Skeletal muscle tissue (tissue), 4 donors: ENCODE results near the gene SASH1. TPM values are rescaled to one million over a fixed set of nuclear protein-coding genes. Genes with fewer than 3 reads are reported as not detected.

Experiments
- H3K27ac ChIP-seq: one replicate; pipeline ENCODE4 v1.7.0; 2013; ENCODE audit warnings: mild to moderate bottlenecking, low read depth, low read length, inconsistent platforms
- H3K27me3 ChIP-seq, 3 donors: one replicate each; pipeline ENCODE4 v1.7.0; 2013; ENCODE audit warnings: low read length in 3 of 3; ENCODE audit not compliant: control insufficient read depth in 3 of 3, insufficient read depth in 3 of 3
- H3K36me3 ChIP-seq, 3 donors: one replicate each; pipeline ENCODE4 v1.7.0; 2013; ENCODE audit warnings: low read length in 3 of 3; ENCODE audit not compliant: control insufficient read depth in 3 of 3, insufficient read depth in 3 of 3
- H3K4me1 ChIP-seq, 3 donors: one replicate each; pipeline ENCODE4 v1.7.0; 2013; ENCODE audit warnings: low read length in 3 of 3, mild to moderate bottlenecking in 3 of 3; ENCODE audit not compliant: control insufficient read depth in 3 of 3, insufficient read depth in 3 of 3
- H3K4me3 ChIP-seq, 3 donors: one replicate each; pipeline ENCODE4 v1.7.0; 2013; ENCODE audit warnings: low read length in 3 of 3
- H3K9ac ChIP-seq, 3 donors: one replicate each; pipeline ENCODE4 v1.7.0; 2013; ENCODE audit warnings: low read length in 3 of 3, mild to moderate bottlenecking in 3 of 3, moderate library complexity in 2 of 3, low read depth in 1 of 3
- H3K9me3 ChIP-seq, 3 donors: one replicate each; pipeline ENCODE4 v1.7.0; 2013; ENCODE audit warnings: low read length in 3 of 3; ENCODE audit not compliant: control insufficient read depth in 3 of 3
- total RNA-seq: library from RNA; depleted of rRNA; stranded (reverse); fragments of >200 nt; gene quantifications from one replicate; pipeline ENCODE4 v1.2.3, GENCODE V29; 2014
- donor health status: Osteomylitis.

The SASH1 gene
- total RNA-seq, 1 donor from 2014 or later = 85.1 TPM

DNA sequence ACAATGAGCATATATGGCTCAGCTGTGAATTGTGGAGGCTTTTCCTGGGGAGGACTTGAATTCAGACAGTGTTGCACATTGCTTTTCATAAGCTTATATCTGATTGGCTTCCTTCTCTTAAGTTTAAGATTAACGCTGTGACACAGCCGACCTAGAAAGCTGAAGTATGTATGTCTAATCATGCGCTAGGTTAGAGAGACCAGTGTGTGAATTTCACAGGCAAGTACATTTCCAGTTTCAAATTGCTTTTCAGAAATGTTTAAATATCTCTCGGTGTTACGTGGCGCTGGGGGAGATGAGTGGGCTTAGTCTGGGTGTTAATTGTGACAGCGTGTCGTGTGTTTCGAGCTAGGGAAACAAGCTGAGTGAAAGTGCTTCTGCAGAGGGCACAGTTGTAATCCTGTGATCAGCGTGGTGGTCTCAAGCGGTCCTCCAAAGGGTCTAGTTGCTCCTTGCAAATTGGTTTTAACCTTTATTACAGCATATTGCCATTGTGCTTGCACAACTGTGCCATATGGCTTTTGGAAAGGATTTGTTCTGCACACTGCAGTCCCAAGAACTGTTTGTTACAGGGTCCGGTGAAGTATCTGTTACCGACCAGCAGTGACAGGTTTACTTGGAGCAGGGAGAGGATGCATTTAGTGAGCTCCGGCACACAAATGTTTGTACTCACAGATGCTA, 166.6 kb downstream of the SASH1 start:
- Histone ChIP-seq H3K27me3 (no peaks in the 10 kb centered on the region), H3K4me3 (peak overlapping the region; percentile 66 to 82 (median 78)), H3K9me3 (no peaks in the 10 kb centered on the region), H3K9ac (peak overlapping the region; percentile 58 to 76 (median 76)), H3K4me1 (peaks cover 22 to 27% (median 23%) of the 10 kb centered on the region in 3 donors), H3K36me3 (no peaks in the 10 kb centered on the region), H3K27ac (peak overlapping the region; percentile 77)

DNA sequence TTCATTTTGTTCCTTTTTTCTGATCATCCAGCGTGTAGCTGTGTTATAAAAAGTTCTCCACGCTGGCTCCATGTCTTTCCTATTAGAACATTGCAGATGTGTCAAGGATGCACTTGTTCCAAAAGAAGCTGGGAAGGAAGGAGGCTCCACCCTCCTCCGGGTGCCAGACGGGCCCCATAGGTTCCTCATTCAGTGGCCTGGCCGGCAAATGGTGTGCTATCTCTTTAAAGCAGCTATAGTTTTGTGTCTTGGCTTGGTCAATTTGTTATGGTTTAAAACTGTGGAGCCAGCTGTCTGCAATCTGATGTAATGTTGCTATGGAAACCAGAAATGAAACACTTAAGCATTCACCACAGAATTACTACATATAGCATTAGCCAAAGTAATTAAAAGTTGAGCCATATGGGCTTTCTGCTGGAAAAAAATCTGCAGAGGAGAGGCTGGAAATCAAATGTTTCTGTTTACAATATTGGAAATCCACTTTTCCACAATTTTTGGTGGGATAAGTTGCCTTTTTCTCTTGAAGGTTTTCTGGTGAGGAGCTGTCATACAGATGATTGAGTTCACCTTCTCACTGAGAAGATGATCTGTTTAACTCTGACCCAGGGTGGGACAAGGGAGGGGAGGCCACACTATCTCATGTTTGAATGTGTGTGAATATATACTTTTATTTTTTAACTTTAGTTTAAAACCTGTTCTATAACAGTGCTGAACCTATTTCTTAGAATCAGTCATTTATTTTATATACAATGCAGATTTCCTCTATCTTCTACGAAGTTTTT, 167.4 kb downstream of the SASH1 start:
- no peaks in the 10 kb centered on the region for H3K36me3 ChIP-seq
- H3K27ac ChIP-seq = peak overlapping the region; percentile 77
- no peaks in the 10 kb centered on the region for H3K27me3 ChIP-seq
- peaks cover 22 to 27% (median 23%) of the 10 kb centered on the region in 3 donors for H3K4me1 ChIP-seq
- H3K9me3 ChIP-seq = no peaks in the 10 kb centered on the region
- H3K9ac ChIP-seq = peak overlapping the region; percentile 58 to 76 (median 76)
- H3K4me3 ChIP-seq = peak overlapping the region; percentile 66 to 82 (median 78)

DNA sequence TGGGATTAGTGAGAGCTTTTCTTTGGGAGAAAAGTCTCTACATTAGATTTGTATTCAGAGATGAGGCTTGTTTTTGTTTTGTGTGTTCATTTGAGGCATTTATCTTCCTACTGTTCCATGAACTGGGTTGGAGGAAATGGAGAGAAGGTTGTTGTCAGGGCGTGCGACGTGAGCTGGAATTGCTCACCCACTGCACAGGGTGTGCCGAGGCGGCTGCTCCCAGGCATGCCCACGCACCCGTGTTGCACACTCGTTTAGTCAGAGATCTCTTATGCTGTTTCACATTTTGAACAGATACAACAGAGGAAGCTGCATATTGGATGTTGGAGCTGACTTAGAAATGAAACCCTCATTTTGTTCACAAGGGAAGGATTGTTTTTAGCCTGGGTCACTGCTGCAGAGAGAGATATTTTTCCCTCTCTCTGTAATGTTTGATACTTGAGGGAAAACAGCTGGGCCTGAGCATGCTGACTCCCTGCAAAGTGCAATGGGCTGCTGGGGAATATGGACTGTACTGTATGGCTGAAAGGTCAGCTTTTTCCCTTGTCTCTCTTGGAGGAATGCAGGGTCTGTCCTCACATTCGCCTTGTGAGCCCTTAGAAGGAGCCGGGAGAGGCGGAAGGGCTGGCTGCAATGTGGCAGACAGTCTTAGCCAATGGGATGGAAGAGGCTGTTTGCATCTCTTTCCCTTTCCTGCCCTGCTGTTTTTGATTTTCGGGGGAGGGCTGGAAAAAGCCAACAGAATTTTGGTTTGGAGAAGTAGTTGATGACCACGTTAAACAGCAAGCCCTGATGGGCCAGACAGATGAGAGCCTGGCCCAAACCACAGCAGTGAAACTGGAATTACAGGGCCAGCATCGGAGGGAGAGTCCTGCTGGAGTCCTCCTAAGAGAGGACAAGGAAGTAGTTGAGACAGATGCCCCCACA, 170.8 kb downstream of the SASH1 start:
- peaks cover 21 to 35% (median 34%) of the 10 kb centered on the region in 3 donors for H3K4me1 ChIP-seq
- H3K9ac ChIP-seq = peak overlapping the region; percentile 37 to 66 (median 50)
- no peaks in the 10 kb centered on the region for H3K27me3 ChIP-seq
- peak overlapping the region; percentile 88 for H3K27ac ChIP-seq
- peak overlapping the region; percentile 17 to 51 (median 35) for H3K4me3 ChIP-seq
- no peaks in the 10 kb centered on the region for H3K9me3 ChIP-seq
- peaks cover 0 to 12% (median 3%) of the 10 kb centered on the region in 3 donors for H3K36me3 ChIP-seq

DNA sequence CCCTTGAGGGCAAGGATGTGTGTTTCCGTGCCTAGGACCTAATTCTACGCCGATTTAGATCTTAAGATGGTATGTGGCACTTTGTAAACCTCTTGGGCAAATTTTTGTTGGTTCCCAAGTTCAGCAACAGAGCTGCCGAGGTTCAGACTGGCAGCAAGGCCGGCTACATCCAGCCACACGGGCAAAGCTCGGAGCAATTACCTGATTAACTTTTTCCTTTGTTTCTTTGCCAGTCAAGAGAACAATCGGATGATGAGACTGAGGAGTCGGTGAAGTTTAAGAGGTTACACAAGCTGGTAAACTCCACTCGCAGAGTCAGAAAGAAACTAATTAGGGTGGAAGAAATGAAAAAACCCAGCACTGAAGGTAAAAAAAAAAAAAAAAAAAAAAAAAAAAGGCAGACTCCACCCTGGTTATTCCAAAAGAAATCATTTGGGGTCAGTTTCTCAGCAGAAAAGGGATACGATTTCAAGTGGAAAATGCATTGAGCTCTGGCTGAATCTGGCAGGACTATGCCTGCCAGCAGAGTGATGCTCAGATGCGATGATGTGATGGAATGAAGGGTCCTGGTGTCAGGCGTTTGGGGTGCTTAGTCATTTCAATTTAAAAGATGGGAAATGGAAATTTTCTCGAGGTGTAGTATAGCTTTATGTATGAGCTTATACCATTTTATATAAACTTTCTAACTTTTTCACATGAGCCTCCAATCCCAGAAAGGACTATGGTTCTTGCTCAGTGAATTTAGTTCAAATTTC, 171.6 kb downstream of the SASH1 start:
- Histone ChIP-seq H3K9me3 (no peaks in the 10 kb centered on the region), H3K4me1 (peaks cover 22 to 39% (median 35%) of the 10 kb centered on the region in 3 donors), H3K36me3 (peaks cover 0 to 12% (median 3%) of the 10 kb centered on the region in 3 donors), H3K27me3 (no peaks in the 10 kb centered on the region), H3K27ac (peak overlapping the region; percentile 88), H3K4me3 (peak overlapping the region in 2 of 3 donors; percentile 16 to 35), H3K9ac (peak overlapping the region; percentile 37 to 66 (median 50))

DNA sequence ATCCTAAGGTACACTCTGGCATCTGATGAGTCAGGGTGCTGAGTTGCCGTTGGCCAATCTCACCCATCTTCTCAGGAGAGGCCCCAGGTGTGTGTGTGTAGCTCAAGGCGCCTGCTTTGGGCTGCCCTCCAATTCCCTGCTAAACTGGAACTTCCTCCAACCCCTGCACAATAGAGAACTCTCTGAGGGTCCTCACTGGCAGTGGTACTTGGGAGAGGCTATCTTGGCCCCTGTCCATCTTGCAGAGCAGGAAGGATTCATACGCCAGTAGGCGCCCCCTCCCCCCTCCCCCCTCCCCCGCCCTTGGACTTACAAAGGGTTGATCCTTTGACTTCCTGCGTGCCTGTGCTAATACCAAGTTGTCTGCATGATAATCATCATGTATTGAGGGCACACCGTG, 173.6 kb downstream of the SASH1 start:
- no peak overlapping the region for H3K4me3 ChIP-seq
- no peak overlapping the region for H3K9ac ChIP-seq
- H3K27ac ChIP-seq = no peak overlapping the region
- peaks cover 16 to 54% (median 44%) of the 10 kb centered on the region in 3 donors for H3K4me1 ChIP-seq
- H3K9me3 ChIP-seq = no peaks in the 10 kb centered on the region
- H3K27me3 ChIP-seq = no peaks in the 10 kb centered on the region
- peaks cover 6 to 22% (median 9%) of the 10 kb centered on the region in 3 donors for H3K36me3 ChIP-seq

DNA sequence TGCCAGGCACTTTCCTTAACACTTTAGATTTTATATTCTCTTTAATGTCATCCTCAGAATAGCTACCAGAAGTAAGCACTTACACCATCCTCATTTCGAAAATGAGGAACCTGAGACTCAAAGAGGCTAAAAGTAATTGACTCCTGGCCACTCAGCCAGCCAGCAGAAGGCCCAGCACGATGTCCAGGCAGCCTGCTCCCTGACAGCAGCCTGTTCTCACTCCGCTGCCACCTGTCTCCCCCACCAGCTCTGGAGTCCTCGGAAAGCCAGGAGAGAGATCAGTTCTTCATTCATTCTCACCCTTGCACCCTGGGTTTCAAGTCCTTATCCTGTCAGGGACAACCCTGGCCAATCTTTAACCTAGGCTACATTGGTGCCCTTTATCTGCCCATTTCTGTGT, 174.0 kb downstream of the SASH1 start:
- H3K4me1 ChIP-seq = peaks cover 16 to 56% (median 45%) of the 10 kb centered on the region in 3 donors
- no peak overlapping the region for H3K4me3 ChIP-seq
- H3K27me3 ChIP-seq = no peaks in the 10 kb centered on the region
- no peak overlapping the region for H3K9ac ChIP-seq
- no peaks in the 10 kb centered on the region for H3K9me3 ChIP-seq
- no peak overlapping the region for H3K27ac ChIP-seq
- H3K36me3 ChIP-seq = peaks cover 6 to 22% (median 9%) of the 10 kb centered on the region in 3 donors

DNA sequence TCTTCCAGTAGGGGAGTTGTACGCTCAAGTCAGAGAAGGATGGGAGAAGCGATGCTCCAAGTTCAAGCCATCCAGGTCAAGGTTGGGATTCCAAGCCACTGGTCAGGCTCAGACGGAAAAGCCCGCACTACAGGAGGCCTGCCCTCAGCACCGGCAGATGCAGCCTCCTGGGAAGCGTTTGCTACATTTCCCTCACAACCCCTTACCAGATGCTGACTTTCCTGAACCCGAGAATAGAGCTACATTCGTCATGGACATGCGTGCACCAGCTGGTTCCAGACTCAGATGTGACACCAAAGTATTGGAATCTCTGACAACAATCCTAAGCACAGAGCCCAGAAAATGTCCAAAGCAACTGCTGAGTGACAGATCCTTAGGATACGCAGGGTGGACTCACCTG, 174.8 kb downstream of the SASH1 start:
- no peak overlapping the region for H3K4me3 ChIP-seq

DNA sequence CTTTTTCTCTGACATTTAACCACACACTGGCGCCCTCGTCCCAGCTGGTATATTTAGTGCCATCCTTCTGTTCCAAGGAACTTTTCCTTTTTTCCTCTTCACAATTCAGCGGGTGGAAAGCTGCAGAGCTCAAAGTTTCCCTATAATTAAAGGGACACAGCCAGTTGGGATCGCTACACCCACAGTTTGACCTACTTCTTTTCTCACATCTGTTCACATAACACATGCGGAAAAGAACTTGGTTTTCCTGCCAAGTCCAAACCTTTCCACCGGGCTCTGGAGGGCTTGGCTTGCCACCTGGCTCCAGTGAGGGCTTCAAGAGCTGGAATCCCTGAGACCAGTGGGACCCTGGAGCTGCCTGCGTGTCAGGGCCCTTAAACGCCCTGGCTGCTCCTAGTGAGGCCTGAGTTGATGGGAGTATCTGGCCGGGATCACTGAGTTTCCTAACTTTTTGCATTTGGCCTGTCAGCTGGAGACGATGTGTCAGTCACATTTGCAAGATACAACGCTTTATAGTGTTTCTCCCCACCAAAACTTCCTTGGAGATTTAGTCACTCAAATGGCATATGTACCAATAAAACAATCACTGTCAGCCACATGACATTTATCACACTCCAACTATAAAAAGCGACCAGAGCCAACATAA, 176.0 kb downstream of the SASH1 start:
- peak overlapping the region in 1 of 3 donors; percentile 1 for H3K9ac ChIP-seq
- H3K36me3 ChIP-seq = peaks cover 6 to 24% (median 9%) of the 10 kb centered on the region in 3 donors
- peak overlapping the region; percentile 55 for H3K27ac ChIP-seq
- no peaks in the 10 kb centered on the region for H3K27me3 ChIP-seq
- peaks cover 14 to 55% (median 48%) of the 10 kb centered on the region in 3 donors for H3K4me1 ChIP-seq
- H3K4me3 ChIP-seq = peak overlapping the region in 1 of 3 donors; percentile 4
- no peaks in the 10 kb centered on the region for H3K9me3 ChIP-seq

More for the DNA sequence above, 174.8 kb downstream of the SASH1 start:
- no peak overlapping the region for H3K9ac ChIP-seq
- H3K36me3 ChIP-seq = peaks cover 6 to 22% (median 9%) of the 10 kb centered on the region in 3 donors
- H3K4me1 ChIP-seq = peaks cover 16 to 58% (median 48%) of the 10 kb centered on the region in 3 donors
- no peaks in the 10 kb centered on the region for H3K9me3 ChIP-seq
- H3K27me3 ChIP-seq = no peaks in the 10 kb centered on the region
- no peak overlapping the region for H3K27ac ChIP-seq
